NCI-H2107 (cell line): ENCODE measurements around the gene SMARCC1.

ENCODE experiments used
- DNase-seq: peaks from one replicate; lab custom pipeline; 2025; lab: John Stamatoyannopoulos, UW

SMARCC1 gene

GRCh38 chr3:47541583-47542108 lies 240.0 kb downstream of the SMARCC1 start:
- DNase-seq: no peak

- DNase-seq: no peak
These were observed 241.4 kb downstream of the SMARCC1 start for GRCh38 chr3:47540281-47540680.

- DNase-seq: no peak
These were observed 244.7 kb downstream of the SMARCC1 start for GRCh38 chr3:47536967-47537366.

GRCh38 chr3:47536221-47536891 lies 245.3 kb downstream of the SMARCC1 start:
- DNase-seq: no peak
